GM12891 (cell line): Measurements from ENCODE around the gene PIP5K1B.

Experiments
- DNase-seq: peaks from one replicate; pipeline ENCODE4 v3.0.0; 2011; ENCODE audit warnings: low spot score; ENCODE audit not compliant: insufficient read length
- FAIRE-seq: peaks from 2 replicates; lab custom pipeline; 2011; peaks lifted over from hg19 to GRCh38; lab: Jason Lieb, UNC
- PAX5 ChIP-seq: IDR thresholded peaks from 2 replicates; pipeline ENCODE4 v1.6.1; 2011; ENCODE audit warnings: low read length, moderate library complexity, mild to moderate bottlenecking; ENCODE audit not compliant: insufficient read depth, severe bottlenecking
- POLR2A ChIP-seq: IDR thresholded peaks from 2 replicates; pipeline ENCODE4 v1.6.1; 2011; ENCODE audit warnings: low read depth, low read length, control low read depth
- POLR2AphosphoS5 ChIP-seq: IDR thresholded peaks from 2 replicates; pipeline ENCODE4 v1.6.1; 2011; ENCODE audit warnings: low read depth, low read length, control low read depth
- POU2F2 ChIP-seq: IDR thresholded peaks from 2 replicates; pipeline ENCODE4 v1.6.1; 2011; ENCODE audit warnings: low read depth, mild to moderate bottlenecking, control low read depth, low read length, moderate library complexity
- SPI1 ChIP-seq: IDR thresholded peaks from 2 replicates; pipeline ENCODE4 v1.6.1; 2011; ENCODE audit warnings: low read depth, low read length, control low read depth
- TAF1 ChIP-seq: IDR thresholded peaks from 2 replicates; pipeline ENCODE4 v1.6.1; 2011; ENCODE audit warnings: low read depth, low read length, control low read depth

PIP5K1B gene

GRCh38 chr9:69054989-69055388, 349.9 kb downstream of the PIP5K1B start:
- DNase-seq (no peak), FAIRE-seq (no peak)
- no peak for TF ChIP-seq PAX5
- TF ChIP-seq POU2F2, result no peak
- TF ChIP-seq TAF1, result no peak

DNA sequence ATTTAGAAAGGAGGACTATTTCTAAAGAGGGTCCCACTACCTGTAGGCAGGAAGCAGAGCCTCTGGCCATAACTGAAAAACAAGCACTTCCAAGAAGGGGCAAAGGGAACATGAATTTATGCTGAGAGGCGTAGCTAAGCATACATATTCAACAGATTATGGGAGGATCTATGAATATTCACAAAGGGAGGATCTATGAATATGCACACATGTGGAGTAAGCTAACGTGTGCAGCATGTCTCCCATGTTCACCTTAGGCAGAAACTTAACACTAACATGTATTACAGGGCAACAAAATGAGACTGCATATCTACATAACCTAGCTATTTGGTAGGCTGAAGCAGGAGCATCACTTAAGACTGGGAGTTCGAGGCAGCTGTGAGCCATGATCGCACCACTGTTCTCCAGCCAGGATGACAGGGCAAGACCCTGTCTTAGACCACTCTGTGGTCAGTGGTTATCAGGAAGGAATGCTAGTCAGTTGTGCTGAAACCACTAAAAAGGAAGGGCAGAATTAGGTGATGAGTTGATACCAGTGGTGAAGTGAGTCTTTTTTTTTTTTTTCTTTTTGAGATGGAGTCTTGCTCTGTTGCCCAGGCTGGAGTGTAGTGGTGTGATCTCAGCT, 351.3 kb downstream of the PIP5K1B start:
- FAIRE-seq, result no peak
- no peak for DNase-seq
- TF ChIP-seq POU2F2 (no peak), POLR2A (no peak), PAX5 (no peak), POLR2AphosphoS5 (no peak), TAF1 (no peak), SPI1 (no peak)

DNA sequence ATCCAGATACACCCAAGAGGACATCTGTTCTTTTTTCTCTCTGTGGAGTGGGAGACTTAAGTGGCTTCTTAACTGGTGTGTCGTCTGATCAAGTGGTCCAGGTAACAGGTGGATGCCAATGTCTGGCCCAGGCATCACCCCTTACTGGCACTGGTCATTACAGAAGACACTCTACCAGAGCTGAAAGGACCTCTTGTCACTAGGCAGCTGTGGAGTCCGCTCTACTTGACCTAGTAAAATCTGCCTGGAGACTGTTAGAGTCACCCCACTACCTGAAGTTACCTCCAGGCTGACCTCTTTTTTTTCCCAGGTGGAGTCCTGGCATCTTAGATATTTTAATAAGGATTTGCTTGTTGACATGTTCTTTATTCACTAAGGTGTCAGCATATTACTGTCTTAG, 353.1 kb downstream of the PIP5K1B start:
- no peak for FAIRE-seq

More for the DNA sequence above, 353.1 kb downstream of the PIP5K1B start:
- DNase-seq, result no peak
- TF ChIP-seq SPI1 (no peak), PAX5 (no peak), POU2F2 (no peak), POLR2AphosphoS5 (no peak), POLR2A (no peak), TAF1 (no peak)
